Prostate gland (tissue), 2 donors: ENCODE results near the gene NPC1L1. TPM values are rescaled to one million over a fixed set of nuclear protein-coding genes. Genes with fewer than 3 reads are reported as not detected.

Experiments used
- DNase-seq: peaks from one replicate; pipeline ENCODE4 v3.0.0-alpha.2; 2019; ENCODE audit warnings: low spot score
- H3K27ac ChIP-seq, 2 donors: fragments of 200-600 bp; sonication (generic); 2 replicates each; pipeline ENCODE4 v1.5.1; 2017 to 2019
- H3K27me3 ChIP-seq: fragments of 200-600 bp; sonication (generic); replicated peaks from 2 replicates; pipeline ENCODE4 v1.5.1; 2019; ENCODE audit not compliant: insufficient read depth
- H3K36me3 ChIP-seq, 2 donors: fragments of 200-600 bp; sonication (generic); 1 replicate in 1 of 2; 2 replicates in 1 of 2; pipeline versions ENCODE4 v1.5.1 to v1.8.1; 2017 to 2019
- H3K4me1 ChIP-seq: fragments of 200-600 bp; sonication (generic); replicated peaks from 2 replicates; pipeline ENCODE4 v1.5.1; 2019
- H3K4me3 ChIP-seq, 2 donors: fragments of 200-600 bp; sonication (generic); 2 replicates each; pipeline ENCODE4 v1.5.1; 2017 to 2019
- H3K9me3 ChIP-seq: fragments of 200-600 bp; sonication (generic); 2 replicates; pipeline ENCODE4 v1.5.1; 2017
- CTCF ChIP-seq, 4 experiments: fragments of 200-600 bp in 2 of 4; fragments of 450-650 bp in 2 of 4; sonication (generic) in 2 of 4; IDR thresholded peaks; 1 replicate in 3 of 4; 2 replicates in 1 of 4; pipeline ENCODE4 v1.5.1; 2016 to 2019; ENCODE audit warnings: antibody characterized with exemption in 4 of 4, mild to moderate bottlenecking in 2 of 4, moderate library complexity in 2 of 4
- POLR2A ChIP-seq: fragments of 450-650 bp; IDR thresholded peaks from one replicate; pipeline ENCODE4 v1.6.1; 2016; ENCODE audit warnings: antibody characterized with exemption, mild to moderate bottlenecking
- POLR2AphosphoS5 ChIP-seq: sonication (generic); formaldehyde crosslinking; IDR thresholded peaks from one replicate; pipeline ENCODE4 v1.6.1; 2017; ENCODE audit warnings: antibody characterized with exemption
- WGBS: methylation state at CpG from one replicate; pipeline ENCODE4 v1.1.5; 2018; 5-methylcytosine and 5-hydroxymethylcytosine counted together
- intact Hi-C: fragments of 100-400 bp; cut with DNase I; formaldehyde crosslinking; loops from one replicate; pipeline ENCODE4 v1.14.2; 2022
- total RNA-seq, 2 donors: library from RNA; depleted of rRNA; stranded (reverse); fragments of >200 nt; gene quantifications; one replicate each; pipeline ENCODE4 v1.1.0, GENCODE V29; 2016

Gene NPC1L1
- total RNA-seq, 2 donors from 2014 or later = 0.11 to 0.23 TPM

GRCh38 chr7:44547536-44548231 is 6.6 kb upstream of the NPC1L1 start:
- TF ChIP-seq POLR2AphosphoS5 (peak; percentile 74), CTCF (IDR thresholded peaks at IDR 0.05) (no peak), POLR2A (no peak)
- intact Hi-C loops = no loop called here
- Histone ChIP-seq H3K4me1 (no peaks in the 10 kb centered on the region), H3K4me3 (no peak overlapping the region), H3K9me3 (no peaks in the 10 kb centered on the region), H3K27me3 (no peaks in the 10 kb centered on the region), H3K36me3 (no peaks in the 10 kb centered on the region), H3K27ac (peak overlapping the region in 1 of 2 donors; percentile 23)
- 15% methylated on average over 6 of the region's 6 CpGs for WGBS
- peak; percentile 39 for DNase-seq

DNA sequence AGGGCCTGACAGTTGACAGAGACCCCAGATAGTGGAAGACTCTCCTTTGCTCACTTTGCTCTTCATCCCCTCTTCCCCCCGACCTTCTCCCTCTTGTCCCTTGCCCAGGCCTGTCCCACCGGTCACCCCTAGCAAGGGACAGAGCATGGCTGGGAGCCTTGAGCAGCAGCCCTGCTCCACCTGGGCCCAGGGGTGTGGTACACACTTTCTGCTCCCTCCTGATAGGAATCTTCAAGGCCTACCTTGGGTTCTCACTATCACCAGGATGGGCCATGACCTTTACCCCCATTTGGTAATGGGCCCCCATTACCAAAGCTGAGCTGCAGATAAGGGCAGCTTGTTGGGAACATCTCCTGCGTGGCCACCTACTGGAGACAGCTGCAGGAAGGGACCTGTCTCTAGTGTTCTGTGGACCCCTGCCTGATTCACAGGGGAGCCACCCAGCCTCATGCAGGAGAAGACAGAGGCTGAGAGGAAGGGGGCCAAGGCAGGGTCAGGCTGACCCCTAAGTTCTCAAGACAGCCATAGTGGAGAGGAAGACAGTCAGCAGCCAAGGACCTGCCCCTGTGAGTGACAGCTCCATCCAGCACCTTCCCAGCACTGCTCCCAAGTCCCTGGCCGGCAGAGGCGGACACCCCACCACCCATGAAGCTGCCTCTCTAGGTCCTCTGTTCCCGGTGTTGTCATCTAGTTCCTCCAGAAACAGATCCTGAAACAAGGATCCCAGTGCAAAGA is 913 bp upstream of the NPC1L1 start:
- intact Hi-C loops = no loop called here
- Histone ChIP-seq H3K4me3 (no peak overlapping the region), H3K36me3 (no peaks in the 10 kb centered on the region), H3K27ac (no peak overlapping the region), H3K9me3 (no peaks in the 10 kb centered on the region), H3K27me3 (no peaks in the 10 kb centered on the region), H3K4me1 (no peaks in the 10 kb centered on the region)
- TF ChIP-seq POLR2AphosphoS5 = no peak
- TF ChIP-seq CTCF (IDR thresholded peaks at IDR 0.05) = no peak
- no peak for TF ChIP-seq POLR2A
- 94% methylated on average over 6 of the region's 6 CpGs for WGBS
- no peak for DNase-seq

- no peak overlapping the region for H3K4me3 ChIP-seq
- 95% methylated on average over 5 of the region's 5 CpGs for WGBS
- H3K9me3 ChIP-seq = no peaks in the 10 kb centered on the region
- H3K27ac ChIP-seq = no peak overlapping the region
- intact Hi-C loops = no loop called here
- H3K4me1 ChIP-seq = no peaks in the 10 kb centered on the region
- no peak for DNase-seq
- no peaks in the 10 kb centered on the region for H3K36me3 ChIP-seq
- no peak for TF ChIP-seq POLR2AphosphoS5
- TF ChIP-seq CTCF (IDR thresholded peaks at IDR 0.05) = no peak
- TF ChIP-seq POLR2A = no peak
- no peaks in the 10 kb centered on the region for H3K27me3 ChIP-seq
Observed at GRCh38 chr7:44540592-44541027, 520 bp downstream of the NPC1L1 start.

DNA sequence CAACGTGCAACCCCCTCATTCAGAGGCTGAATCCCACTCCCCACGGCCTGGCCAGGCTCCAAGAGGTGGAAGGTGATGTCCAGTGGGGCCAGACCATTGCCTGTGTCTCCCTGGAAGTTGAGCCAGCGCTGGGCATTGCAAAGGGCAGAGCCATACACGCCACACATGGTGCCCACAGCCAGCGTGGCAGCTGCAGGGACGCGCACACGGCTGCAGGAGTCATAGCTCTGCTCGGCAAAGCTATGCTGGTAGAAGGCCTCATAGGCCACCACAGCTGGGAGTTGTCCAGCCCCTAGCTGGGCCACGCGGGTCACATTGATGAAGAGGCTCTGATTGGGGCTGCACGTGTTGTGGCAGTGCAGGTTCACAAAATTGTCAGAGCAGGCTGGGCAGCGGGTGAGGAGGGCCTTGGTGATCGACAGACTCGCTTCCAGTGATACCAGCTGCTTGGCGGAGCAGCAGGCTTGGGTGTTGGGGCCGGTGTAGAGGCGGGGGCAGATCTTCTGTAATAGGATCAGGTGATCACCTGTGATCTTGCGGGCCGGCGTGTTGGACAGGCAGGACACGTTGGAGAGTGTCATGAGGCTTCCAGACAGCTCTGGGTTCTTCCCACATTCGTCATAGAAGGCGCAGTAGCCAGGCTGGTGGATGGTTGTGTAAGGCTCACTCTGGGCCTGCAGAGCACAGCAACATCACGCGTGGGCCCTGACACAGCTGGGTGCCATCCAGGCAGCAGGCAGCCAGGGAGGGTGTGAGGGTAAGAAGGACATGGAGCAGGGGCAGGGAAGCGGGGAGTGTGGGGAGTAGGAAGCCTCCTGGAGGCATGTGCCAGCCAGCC is 1.2 kb downstream of the NPC1L1 start:
- H3K4me3 ChIP-seq = no peak overlapping the region

More for the DNA sequence above, 1.2 kb downstream of the NPC1L1 start:
- Histone ChIP-seq H3K27ac (no peak overlapping the region), H3K4me1 (no peaks in the 10 kb centered on the region), H3K27me3 (no peaks in the 10 kb centered on the region), H3K36me3 (no peaks in the 10 kb centered on the region), H3K9me3 (no peaks in the 10 kb centered on the region)
- DNase-seq = no peak
- TF ChIP-seq POLR2A (no peak), POLR2AphosphoS5 (no peak), CTCF (IDR thresholded peaks at IDR 0.05) (no peak)
- WGBS = 91% methylated on average over 24 of the region's 27 CpGs
- intact Hi-C loops = no loop called here
